Activated CD4-positive, alpha-beta T cell treated with anti-CD3 and anti-CD28 coated beads, Interleukin-10, Interleukin-2, amounts not matched to agents 100 ng/mL and 50 ng/mL, durations not matched to agents 16 hours and 8 hours (primary cell): ENCODE measurements around the gene NUBP1.
A peak's percentile ranks its signal among the peaks of the same experiment; 100 is the strongest.
"Not testable (repeated sequence)": the region's sequence is repeated elsewhere in the genome, so short reads cannot be mapped to it uniquely, and the experiment has no call there.

Experiments used
- DNase-seq: peaks from one replicate; pipeline ENCODE4 v3.0.0-alpha.2; 2020

The NUBP1 gene

GRCh38 chr16:10743610-10744369, at the start of gene NUBP1:
NUBP1 (plus strand) TSS chr16:10743842; CDS start chr16:10743864, 22 bp downstream.
- DNase-seq: peak; percentile 99

GRCh38 chr16:10693889-10694288, 49.8 kb upstream of the NUBP1 start:
- DNase-seq: peak; percentile 22

GRCh38 chr16:10694306-10694705, 49.3 kb upstream of the NUBP1 start:
- no peak for DNase-seq

GRCh38 chr16:10694830-10695229, 48.8 kb upstream of the NUBP1 start, which contains the start of gene TEKT5:
TEKT5 (minus strand) TSS chr16:10694930; CDS start chr16:10694873, 57 bp downstream.
- DNase-seq: peak; percentile 22

- no peak for DNase-seq
Observed at GRCh38 chr16:10699756-10700155, 43.9 kb upstream of the NUBP1 start.

DNA sequence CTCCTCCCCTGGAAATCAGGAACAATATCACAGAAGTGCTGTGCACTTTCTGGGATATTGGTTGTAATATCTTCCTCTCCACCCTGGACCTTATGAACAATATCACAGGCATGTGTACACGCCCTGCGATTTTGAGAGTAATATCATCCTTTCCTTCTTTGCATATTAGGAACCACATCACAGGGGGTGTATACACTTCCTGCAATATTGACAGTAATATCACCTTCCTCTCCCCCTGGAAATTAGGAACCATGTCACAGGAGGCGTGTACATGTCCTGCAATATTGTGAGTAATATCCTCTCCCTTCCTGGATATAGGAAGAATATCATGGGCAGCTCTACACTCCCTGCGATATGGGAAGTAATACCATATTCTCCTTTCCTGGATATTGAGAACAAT, 34.7 kb upstream of the NUBP1 start:
- DNase-seq: no peak

DNA sequence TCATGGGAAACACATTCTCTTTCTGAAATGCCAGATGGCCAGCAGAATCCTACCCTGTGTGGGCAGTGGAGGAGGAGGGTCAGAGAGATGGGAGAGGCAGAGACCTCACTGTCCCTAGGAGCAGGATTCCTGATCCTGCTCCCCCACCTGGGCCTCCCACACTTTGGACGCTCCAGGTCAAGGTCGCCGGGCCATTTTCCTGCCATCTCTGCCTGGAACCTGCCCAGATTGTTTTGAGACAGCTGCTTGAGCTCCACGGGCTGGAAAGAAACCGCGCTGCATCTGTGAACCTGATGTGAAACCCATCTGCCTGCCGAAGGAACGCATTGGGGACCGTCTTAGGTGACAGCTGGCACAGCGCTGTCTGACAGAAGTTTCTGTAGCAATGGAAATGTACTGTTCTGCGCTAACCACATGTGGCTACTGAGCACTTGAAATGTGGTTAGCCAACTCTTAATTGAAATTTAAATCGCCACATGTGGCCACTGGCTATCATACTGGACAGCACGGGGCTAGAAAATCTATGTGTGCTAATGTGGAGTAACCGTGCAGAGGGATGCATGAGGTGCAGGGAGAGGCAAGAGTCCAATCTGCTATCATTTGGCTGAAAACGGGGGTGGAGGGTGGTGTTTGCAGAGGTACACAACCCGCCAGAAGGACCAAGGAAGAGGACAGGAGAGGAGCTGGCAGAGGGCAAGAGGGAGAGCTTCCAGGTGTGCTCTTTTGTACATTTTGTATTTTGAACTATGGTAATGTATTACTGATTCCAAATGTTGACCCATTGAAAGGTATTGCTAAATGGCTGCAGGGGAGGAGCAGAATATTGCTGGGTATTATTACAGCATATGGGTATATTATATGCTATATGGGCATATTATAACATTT, 15.4 kb upstream of the NUBP1 start:
- DNase-seq: no peak

DNA sequence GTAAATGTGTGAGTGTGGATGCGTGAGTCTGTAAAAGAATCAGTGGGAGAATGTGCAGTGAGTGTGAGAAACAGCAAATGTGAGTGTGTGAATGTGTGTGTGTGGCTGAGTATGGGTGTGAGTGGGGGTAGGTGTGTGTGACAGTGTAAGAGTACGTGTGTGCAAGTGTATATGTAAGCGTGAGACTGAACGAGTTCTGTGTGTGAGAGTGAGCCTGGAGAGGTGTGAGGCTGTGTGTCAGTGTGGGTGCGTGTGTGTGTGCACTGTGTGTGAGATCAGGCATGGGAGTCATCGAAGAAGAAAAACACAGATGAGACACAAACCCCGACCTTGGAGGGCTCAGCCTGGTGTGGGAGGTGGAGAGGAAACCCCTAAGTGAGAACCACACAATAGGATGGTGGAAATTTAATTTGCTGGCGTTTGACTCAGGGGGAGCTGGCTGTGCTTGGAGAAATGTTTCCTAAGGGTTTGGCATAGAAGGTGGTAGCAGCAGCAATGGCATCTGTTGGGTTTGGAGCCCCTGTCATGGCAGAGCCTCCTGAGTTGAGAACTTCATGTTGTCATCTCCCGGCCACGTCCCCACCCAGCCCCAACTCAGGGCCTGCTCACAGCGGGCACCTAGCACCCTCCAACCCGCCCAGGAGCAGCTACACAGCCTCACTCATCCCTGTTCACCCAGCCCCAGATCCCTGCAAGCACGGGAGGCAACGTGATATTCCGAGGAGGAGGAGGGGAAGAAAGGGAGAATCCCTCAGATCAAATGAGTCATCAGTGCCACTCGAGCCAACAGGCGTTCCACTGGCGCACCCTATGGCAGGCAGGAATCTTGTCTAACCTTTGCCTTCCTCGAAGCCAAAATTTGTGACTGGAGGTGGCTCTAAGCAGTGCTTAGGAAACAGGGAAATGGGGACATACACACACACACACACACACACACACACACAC, 14.3 kb upstream of the NUBP1 start:
- DNase-seq: no peak

GRCh38 chr16:10731790-10732189, 11.9 kb upstream of the NUBP1 start:
- DNase-seq: no peak

GRCh38 chr16:10737068-10737625, 6.5 kb upstream of the NUBP1 start:
- DNase-seq: peak; percentile 81

DNA sequence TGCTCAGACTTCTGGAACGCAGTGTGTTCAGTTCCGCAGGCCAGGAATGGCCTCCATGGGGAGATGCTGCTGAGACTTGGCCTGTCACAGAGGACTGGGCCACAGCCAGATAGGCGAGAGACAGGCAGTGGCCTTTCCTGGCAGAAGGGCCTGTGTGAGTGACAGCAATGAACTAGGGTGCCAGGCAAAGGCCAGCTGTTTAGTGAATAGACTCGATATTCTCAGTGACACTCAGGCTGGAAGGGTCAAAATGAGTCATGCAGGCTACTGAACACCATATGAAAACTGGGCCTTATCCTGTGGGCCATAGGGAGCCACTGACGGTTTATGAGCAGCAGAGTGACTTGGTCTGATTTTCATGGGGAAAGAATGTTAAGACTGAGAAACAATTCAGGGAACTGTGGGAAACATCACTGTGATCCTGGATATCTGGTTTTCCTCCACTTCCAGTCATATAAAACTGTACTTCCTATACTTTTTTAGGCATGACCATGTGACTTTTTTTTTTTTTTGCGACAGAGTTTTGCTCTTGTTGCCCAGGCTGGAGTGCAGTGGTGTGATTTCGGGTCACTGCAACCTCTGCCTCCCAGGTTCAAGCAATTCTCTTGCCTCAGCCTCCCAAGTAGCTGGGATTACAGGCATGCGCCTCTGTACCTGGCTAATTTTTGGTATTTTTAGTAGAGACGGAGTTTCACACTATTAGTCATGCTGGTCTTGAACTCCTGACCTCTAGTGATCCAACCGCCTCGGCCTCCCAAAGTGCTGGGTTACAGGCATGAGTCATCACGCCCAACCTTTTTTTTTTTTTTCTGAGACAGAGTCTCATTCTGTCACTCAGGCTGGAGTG, 5.2 kb upstream of the NUBP1 start:
- peak; percentile 89 for DNase-seq

GRCh38 chr16:10740000-10740844, 3.4 kb upstream of the NUBP1 start:
- DNase-seq: no peak

DNA sequence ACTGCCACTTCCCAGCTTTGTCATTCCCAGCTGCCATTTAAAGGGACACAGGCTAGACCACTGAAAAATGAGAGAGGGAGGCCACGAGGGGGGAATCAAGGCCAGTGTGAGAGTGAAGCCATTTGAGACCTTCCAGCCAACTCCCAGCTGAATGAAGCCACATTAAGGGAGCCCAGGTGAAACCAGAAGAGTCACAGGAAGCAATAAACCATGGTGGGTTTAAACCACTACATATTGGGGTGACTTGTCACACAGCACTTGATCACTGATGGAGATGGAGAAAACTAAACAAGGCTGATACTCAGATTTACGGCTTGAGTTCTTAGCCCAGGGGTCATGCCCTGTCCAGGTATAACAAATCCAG, 2.8 kb upstream of the NUBP1 start:
- no peak for DNase-seq

- not testable (repeated sequence) for DNase-seq
Observed at GRCh38 chr16:10741249-10741648, 2.4 kb upstream of the NUBP1 start.

- no peak for DNase-seq
Observed at GRCh38 chr16:10741844-10742243, 1.8 kb upstream of the NUBP1 start.

GRCh38 chr16:10743227-10743609, 424 bp upstream of the NUBP1 start:
- no peak for DNase-seq

DNA sequence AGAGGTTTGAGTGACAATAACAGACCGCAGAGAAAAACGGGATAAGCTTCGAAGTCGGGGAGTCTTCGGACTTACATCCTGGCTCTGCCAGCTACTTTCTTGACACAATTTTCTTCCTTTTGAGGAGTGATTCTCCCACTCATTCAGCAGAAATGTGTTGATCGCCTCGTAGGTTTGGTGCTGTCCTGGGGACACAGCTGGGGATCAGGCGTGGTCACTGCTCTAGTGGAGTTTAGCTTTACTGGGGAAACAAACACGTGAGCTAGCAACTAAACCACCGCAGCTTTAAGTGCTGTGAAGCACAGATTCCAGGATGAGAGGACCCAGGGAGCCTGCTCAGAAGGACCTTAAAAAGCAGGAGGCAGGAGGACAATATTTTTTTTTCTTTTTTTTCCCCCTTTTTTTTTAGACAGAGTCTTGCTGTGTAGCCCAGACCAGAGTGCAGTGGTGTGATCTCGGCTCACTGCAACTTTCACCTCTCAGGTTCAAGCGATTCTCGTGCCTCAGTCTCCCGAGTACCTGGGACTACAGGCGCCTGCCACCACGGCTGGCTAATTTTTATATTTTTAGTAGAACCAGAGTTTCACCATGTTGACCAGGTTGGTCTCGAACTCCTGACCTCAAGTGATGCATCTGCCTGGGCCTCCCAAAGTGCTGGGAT, 858 bp downstream of the NUBP1 start:
- DNase-seq: no peak

DNA sequence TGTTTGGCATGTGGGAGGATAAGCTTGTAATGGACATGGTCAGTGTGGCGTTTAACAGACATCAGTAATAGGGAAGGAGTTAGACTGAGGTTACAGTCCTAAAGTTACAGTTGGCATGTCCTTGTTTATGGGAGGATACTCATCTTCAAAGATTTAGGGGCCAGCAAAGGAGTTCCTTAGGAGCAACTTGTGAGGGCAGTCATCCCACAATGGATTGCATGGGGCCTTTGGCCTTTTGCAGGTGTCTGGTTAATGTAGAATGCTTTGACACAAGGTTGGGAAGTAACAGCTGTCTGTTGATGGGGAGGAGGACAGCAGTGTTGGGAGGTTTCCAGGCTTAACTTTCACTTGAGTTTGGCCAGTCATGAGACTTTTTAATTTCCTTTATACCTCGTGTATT, 2.2 kb downstream of the NUBP1 start:
- no peak for DNase-seq

DNA sequence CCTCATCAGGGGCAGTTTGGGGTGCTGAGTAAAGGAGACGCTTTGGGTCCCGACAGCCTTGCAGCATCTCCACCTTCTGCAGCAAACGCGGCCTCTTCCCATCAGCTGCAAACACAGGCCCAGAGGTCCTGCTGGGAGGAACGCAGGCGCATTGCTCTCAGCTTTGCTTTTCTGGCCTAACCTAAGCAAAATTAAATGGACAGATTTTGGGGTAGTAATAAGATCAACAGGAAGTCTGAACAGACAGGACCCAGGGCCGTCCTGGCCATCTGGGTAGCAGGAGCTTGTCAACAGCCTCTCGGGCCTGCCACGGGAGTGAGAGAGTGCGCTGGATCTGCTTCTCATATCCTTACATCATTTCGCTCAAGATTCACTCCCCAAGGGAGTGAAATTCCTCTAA, 7.2 kb downstream of the NUBP1 start:
- DNase-seq: no peak

- DNase-seq: peak; percentile 72
Observed at GRCh38 chr16:10751291-10751697, 7.7 kb downstream of the NUBP1 start.
